DOHH2 (cell line): ENCODE measurements around the gene GMPR.
"Not testable (repeated sequence)": the region's sequence is repeated elsewhere in the genome, so short reads cannot be mapped to it uniquely, and the experiment has no call there.

Experiments used
- H3F3A ChIP-seq: fragments of 200-600 bp; sonication (generic), shearing (Covaris generic); 2 replicates; pipeline ENCODE4 v1.6.0; 2016; ENCODE audit warnings: antibody characterized with exemption, mild to moderate bottlenecking; ENCODE audit not compliant: control insufficient read depth, insufficient read depth
- H3K27ac ChIP-seq: fragments of 200-600 bp; sonication (generic); 2 replicates; pipeline ENCODE4 v1.5.1; 2014; ENCODE audit warnings: low read depth, mild to moderate bottlenecking, low read length, moderate library complexity
- H3K27me3 ChIP-seq: fragments of 200-600 bp; sonication (generic); 2 replicates; pipeline ENCODE4 v1.6.1; 2014; ENCODE audit warnings: mild to moderate bottlenecking, low read length, mixed read lengths; ENCODE audit not compliant: control insufficient read depth
- H3K36me3 ChIP-seq: fragments of 200-600 bp; sonication (generic); 2 replicates; pipeline ENCODE4 v1.6.1; 2014; ENCODE audit warnings: mild to moderate bottlenecking, low read length, moderate library complexity, mixed read lengths; ENCODE audit not compliant: control insufficient read depth
- H3K4me1 ChIP-seq: fragments of 200-600 bp; sonication (generic); 2 replicates; pipeline ENCODE4 v1.6.1; 2014; ENCODE audit warnings: mild to moderate bottlenecking, low read length, mixed read lengths; ENCODE audit not compliant: control insufficient read depth
- H3K4me2 ChIP-seq: fragments of 200-600 bp; sonication (generic); 2 replicates; pipeline ENCODE4 v1.6.0; 2014; ENCODE audit warnings: mild to moderate bottlenecking, low read length, moderate library complexity
- H3K4me3 ChIP-seq: fragments of 200-600 bp; sonication (generic); 2 replicates; pipeline ENCODE4 v1.5.1; 2014; ENCODE audit warnings: mild to moderate bottlenecking, low read length, mixed read lengths
- H3K79me2 ChIP-seq: fragments of 200-600 bp; sonication (generic); 2 replicates; pipeline ENCODE4 v1.6.1; 2014; ENCODE audit warnings: mild to moderate bottlenecking, low read length, mixed read lengths; ENCODE audit not compliant: control insufficient read depth
- H3K9me2 ChIP-seq: fragments of 200-600 bp; sonication (generic); replicated peaks from 2 replicates; pipeline ENCODE4 v1.6.1; 2014; ENCODE audit warnings: mild to moderate bottlenecking, low read length, mixed read lengths; ENCODE audit not compliant: control insufficient read depth
- H3K9me3 ChIP-seq: fragments of 200-600 bp; sonication (generic); 2 replicates; pipeline ENCODE4 v1.6.1; 2014; ENCODE audit warnings: antibody characterized with exemption, low read length, mixed read lengths; ENCODE audit not compliant: control insufficient read depth, insufficient read depth
- H4K20me1 ChIP-seq: fragments of 200-600 bp; sonication (generic); 2 replicates; pipeline ENCODE4 v1.6.0; 2014; ENCODE audit warnings: low read depth, mild to moderate bottlenecking, antibody characterized with exemption, low read length, moderate library complexity; ENCODE audit not compliant: control insufficient read depth, insufficient read depth
- CTCF ChIP-seq: fragments of 200-600 bp; sonication (generic); IDR thresholded peaks from one replicate; pipeline ENCODE4 v1.5.1; 2014; ENCODE audit warnings: antibody characterized with exemption, mild to moderate bottlenecking, low read depth, low read length; ENCODE audit not compliant: poor library complexity, severe bottlenecking
- EZH2phosphoT487 ChIP-seq: fragments of 200-600 bp; sonication (generic); IDR thresholded peaks from 2 replicates; pipeline ENCODE4 v1.6.1; 2017; ENCODE audit warnings: borderline replicate concordance, mild to moderate bottlenecking, antibody characterized with exemption, low read length, moderate library complexity, mixed read lengths

The GMPR gene

GRCh38 chr6:16258709-16259075 lies 20.3 kb downstream of the GMPR start:
- H3K4me3 ChIP-seq: no peak overlapping the region
- peaks cover 3% of the 10 kb centered on the region; the same call in 1 of the 2 replicates for H3K27me3 ChIP-seq
- no peaks in the 10 kb centered on the region for H3K4me1 ChIP-seq
- H3K79me2 ChIP-seq: no peaks in the 10 kb centered on the region
- no peak overlapping the region for H3K27ac ChIP-seq
- no peak overlapping the region for H3K4me2 ChIP-seq
- H3K9me3 ChIP-seq: no peaks in the 10 kb centered on the region
- H3K9me2 ChIP-seq: no peaks in the 10 kb centered on the region
- no peaks in the 10 kb centered on the region for H3K36me3 ChIP-seq
- H4K20me1 ChIP-seq: no peaks in the 10 kb centered on the region
- TF ChIP-seq EZH2phosphoT487 (no peak), CTCF (no peak)
- H3F3A ChIP-seq: no peaks in the 10 kb centered on the region

GRCh38 chr6:16259604-16260003 lies 21.2 kb downstream of the GMPR start:
- not testable (repeated sequence) for H3K4me1 ChIP-seq, H3K27me3 ChIP-seq, H3K4me3 ChIP-seq, H3K9me3 ChIP-seq, H3K79me2 ChIP-seq, H3K27ac ChIP-seq, H3K9me2 ChIP-seq, H3K4me2 ChIP-seq, H3K36me3 ChIP-seq, H4K20me1 ChIP-seq, H3F3A ChIP-seq

GRCh38 chr6:16260602-16261001 lies 22.2 kb downstream of the GMPR start:
- not testable (repeated sequence) for H3K9me2 ChIP-seq, H3K27ac ChIP-seq, H3K36me3 ChIP-seq, H3K9me3 ChIP-seq, H3F3A ChIP-seq, H3K27me3 ChIP-seq, H3K4me1 ChIP-seq, H3K4me2 ChIP-seq, H3K79me2 ChIP-seq, H3K4me3 ChIP-seq, H4K20me1 ChIP-seq

- not testable (repeated sequence) for H3K4me1 ChIP-seq
Measured at GRCh38 chr6:16262773-16263172, 24.4 kb downstream of the GMPR start.

GRCh38 chr6:16263464-16264099 lies 25.2 kb downstream of the GMPR start:
- not testable (repeated sequence) for H3K36me3 ChIP-seq, H3K4me2 ChIP-seq, H3F3A ChIP-seq, H3K79me2 ChIP-seq, H3K9me3 ChIP-seq, H4K20me1 ChIP-seq, H3K9me2 ChIP-seq, H3K27me3 ChIP-seq, H3K4me1 ChIP-seq, H3K27ac ChIP-seq, H3K4me3 ChIP-seq

More at GRCh38 chr6:16262773-16263172, 24.4 kb downstream of the GMPR start:
- not testable (repeated sequence) for H3F3A ChIP-seq, H3K27me3 ChIP-seq, H4K20me1 ChIP-seq, H3K79me2 ChIP-seq, H3K9me2 ChIP-seq, H3K4me2 ChIP-seq, H3K27ac ChIP-seq, H3K9me3 ChIP-seq, H3K36me3 ChIP-seq, H3K4me3 ChIP-seq
